ENCODE data around the gene LAMB1.
"Not testable (repeated sequence)": the region's sequence is repeated elsewhere in the genome, so short reads cannot be mapped to it uniquely, and the experiment has no call there.

The LAMB1 gene

GRCh38 chr7:108037741-108038140 is 34.8 kb upstream of the LAMB1 start:
- Histone ChIP-seq H4K20me1 (no peaks in the 10 kb centered on the region), H3K27ac (no peak overlapping the region), H3K4me2 (no peak overlapping the region), H3K4me3 (no peak overlapping the region), H3K36me3 (no peaks in the 10 kb centered on the region), H3K4me1 (no peaks in the 10 kb centered on the region; a peak in 1 of 20 replicates), H3K9me3 (replicated peaks in 1 of 11) (no peaks in the 10 kb centered on the region), H3K9ac (no peak overlapping the region), H3K27me3 (no peaks in the 10 kb centered on the region)
- TF ChIP-seq Cebpa-rat (IDR thresholded peaks at IDR 0.05), result no peak

GRCh38 chr7:108037140-108037539 is 34.2 kb upstream of the LAMB1 start:
- Histone ChIP-seq H4K20me1 (no peaks in the 10 kb centered on the region), H3K9me3 (replicated peaks in 1 of 11) (no peaks in the 10 kb centered on the region), H3K27ac (no peak overlapping the region), H3K9ac (no peak overlapping the region), H3K4me1 (no peaks in the 10 kb centered on the region; a peak in 1 of 20 replicates), H3K4me3 (no peak overlapping the region), H3K36me3 (no peaks in the 10 kb centered on the region), H3K27me3 (no peaks in the 10 kb centered on the region), H3K4me2 (no peak overlapping the region)
- TF ChIP-seq Cebpa-rat (IDR thresholded peaks at IDR 0.05), result no peak

DNA sequence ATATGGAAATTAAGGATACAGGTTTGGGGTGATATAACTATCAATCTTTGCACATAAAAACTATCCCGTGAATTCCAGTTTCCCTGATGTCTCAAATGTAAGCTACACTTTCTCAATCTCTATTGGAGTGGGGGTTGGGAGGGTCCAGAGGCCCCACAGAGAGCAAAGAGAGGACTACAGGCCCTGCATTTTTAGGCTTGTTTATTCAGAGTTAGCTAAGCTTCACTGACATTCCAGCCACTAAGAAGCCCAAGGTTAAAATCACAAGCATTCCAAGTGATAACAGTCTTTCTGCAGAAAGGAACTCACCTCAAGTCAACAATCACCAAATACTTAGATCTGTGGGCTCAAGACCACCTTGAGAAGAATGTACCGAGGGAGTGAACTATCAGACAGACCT is 31.6 kb upstream of the LAMB1 start:
- Histone ChIP-seq H3K4me1 (no peaks in the 10 kb centered on the region; a peak in 1 of 20 replicates), H3K4me3 (no peak overlapping the region), H3K9me3 (replicated peaks in 1 of 11) (no peaks in the 10 kb centered on the region), H3K9ac (no peak overlapping the region), H3K4me2 (no peak overlapping the region), H4K20me1 (no peaks in the 10 kb centered on the region), H3K27ac (no peak overlapping the region), H3K27me3 (no peaks in the 10 kb centered on the region), H3K36me3 (no peaks in the 10 kb centered on the region)
- TF ChIP-seq Cebpa-rat (IDR thresholded peaks at IDR 0.05), result no peak

GRCh38 chr7:108033776-108034497 is 31.0 kb upstream of the LAMB1 start:
- no peak overlapping the region for H3K4me3 ChIP-seq
- no peak overlapping the region for H3K27ac ChIP-seq
- no peak overlapping the region for H3K4me2 ChIP-seq
- no peaks in the 10 kb centered on the region for H3K9me3 ChIP-seq (replicated peaks in 1 of 11)
- H3K36me3 ChIP-seq, result no peaks in the 10 kb centered on the region
- H3K27me3 ChIP-seq, result no peaks in the 10 kb centered on the region
- H4K20me1 ChIP-seq, result no peaks in the 10 kb centered on the region
- no peak for TF ChIP-seq Cebpa-rat (IDR thresholded peaks at IDR 0.05)
- no peaks in the 10 kb centered on the region; a peak in 1 of 20 replicates for H3K4me1 ChIP-seq
- H3K9ac ChIP-seq, result no peak overlapping the region

DNA sequence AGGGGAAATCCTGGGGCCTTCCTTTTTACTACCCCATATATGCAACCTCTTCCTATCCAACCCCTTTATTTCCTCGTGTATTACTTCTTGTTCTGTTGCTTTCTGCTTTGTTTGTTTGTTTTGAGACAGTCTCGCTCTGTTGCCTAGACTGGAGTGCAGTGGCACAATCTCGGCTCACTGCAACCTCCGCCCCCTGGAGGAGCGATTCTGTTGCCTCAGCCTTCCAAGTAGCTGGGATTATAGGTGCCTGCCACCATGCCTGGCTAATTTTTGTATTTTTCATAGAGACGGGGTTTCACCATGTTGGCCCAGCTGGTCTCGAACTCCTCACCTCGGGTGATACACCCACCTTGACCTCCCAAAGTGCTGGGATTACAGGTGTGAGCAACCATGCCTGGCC is 30.3 kb upstream of the LAMB1 start:
- H3K4me2 ChIP-seq; H3K4me3 ChIP-seq; H3K9ac ChIP-seq; H3K27ac ChIP-seq; H3K36me3 ChIP-seq; H3K27me3 ChIP-seq; H3K9me3 ChIP-seq (replicated peaks in 1 of 11); H3K4me1 ChIP-seq; H4K20me1 ChIP-seq: not testable (repeated sequence)

GRCh38 chr7:108030516-108030915 is 27.6 kb upstream of the LAMB1 start:
- no peak overlapping the region for H3K4me2 ChIP-seq
- TF ChIP-seq Cebpa-rat (IDR thresholded peaks at IDR 0.05), result no peak

GRCh38 chr7:108029034-108029433 is 26.1 kb upstream of the LAMB1 start:
- no peak overlapping the region for H3K4me2 ChIP-seq
- no peaks in the 10 kb centered on the region for H4K20me1 ChIP-seq
- no peaks in the 10 kb centered on the region; a peak in 1 of 20 replicates for H3K4me1 ChIP-seq
- no peak overlapping the region for H3K4me3 ChIP-seq
- TF ChIP-seq Cebpa-rat (IDR thresholded peaks at IDR 0.05), result no peak
- no peaks in the 10 kb centered on the region for H3K9me3 ChIP-seq (replicated peaks in 1 of 11)
- no peaks in the 10 kb centered on the region for H3K27me3 ChIP-seq
- no peak overlapping the region for H3K27ac ChIP-seq
- no peak overlapping the region for H3K9ac ChIP-seq
- no peaks in the 10 kb centered on the region for H3K36me3 ChIP-seq

More at GRCh38 chr7:108030516-108030915, 27.6 kb upstream of the LAMB1 start:
- H3K27ac ChIP-seq, result no peak overlapping the region
- H3K4me1 ChIP-seq, result no peaks in the 10 kb centered on the region; a peak in 1 of 20 replicates
- H3K36me3 ChIP-seq, result no peaks in the 10 kb centered on the region
- H3K27me3 ChIP-seq, result no peaks in the 10 kb centered on the region
- H3K9me3 ChIP-seq (replicated peaks in 1 of 11), result no peaks in the 10 kb centered on the region
- no peak overlapping the region for H3K4me3 ChIP-seq
- H4K20me1 ChIP-seq, result no peaks in the 10 kb centered on the region
- H3K9ac ChIP-seq, result no peak overlapping the region

DNA sequence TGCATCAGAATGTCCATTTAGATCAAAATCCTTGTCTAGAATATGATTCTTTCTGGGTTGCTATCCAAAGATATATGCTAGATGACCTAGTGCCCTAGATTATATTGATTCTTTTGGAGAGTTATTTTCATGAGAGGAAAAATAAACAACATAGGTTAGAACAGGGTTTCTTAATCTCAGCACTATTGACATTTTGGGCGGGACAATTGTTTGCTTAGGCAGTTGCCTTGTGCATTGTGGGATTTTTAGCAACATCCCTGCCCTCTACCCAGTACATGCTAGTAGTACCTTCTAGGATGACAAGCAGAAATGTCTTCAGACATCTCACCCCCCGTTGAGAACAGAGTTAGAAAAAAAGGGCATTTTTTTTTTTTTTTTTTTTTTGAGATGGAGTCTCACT is 25.1 kb upstream of the LAMB1 start:
- no peak overlapping the region for H3K4me2 ChIP-seq
- no peaks in the 10 kb centered on the region; a peak in 1 of 20 replicates for H3K4me1 ChIP-seq
- no peak overlapping the region for H3K9ac ChIP-seq
- H3K27me3 ChIP-seq, result no peaks in the 10 kb centered on the region
- no peaks in the 10 kb centered on the region for H3K36me3 ChIP-seq
- H4K20me1 ChIP-seq, result no peaks in the 10 kb centered on the region
- no peak overlapping the region for H3K27ac ChIP-seq
- no peaks in the 10 kb centered on the region for H3K9me3 ChIP-seq (replicated peaks in 1 of 11)
- no peak for TF ChIP-seq Cebpa-rat (IDR thresholded peaks at IDR 0.05)
- H3K4me3 ChIP-seq, result no peak overlapping the region

GRCh38 chr7:108027239-108027638 is 24.3 kb upstream of the LAMB1 start:
- Histone ChIP-seq H3K9ac (no peak overlapping the region), H3K27ac (no peak overlapping the region), H3K36me3 (no peaks in the 10 kb centered on the region), H3K9me3 (replicated peaks in 1 of 11) (no peaks in the 10 kb centered on the region), H3K27me3 (no peaks in the 10 kb centered on the region), H4K20me1 (no peaks in the 10 kb centered on the region), H3K4me1 (no peaks in the 10 kb centered on the region), H3K4me2 (no peak overlapping the region), H3K4me3 (no peak overlapping the region)
- TF ChIP-seq Cebpa-rat (IDR thresholded peaks at IDR 0.05), result no peak

DNA sequence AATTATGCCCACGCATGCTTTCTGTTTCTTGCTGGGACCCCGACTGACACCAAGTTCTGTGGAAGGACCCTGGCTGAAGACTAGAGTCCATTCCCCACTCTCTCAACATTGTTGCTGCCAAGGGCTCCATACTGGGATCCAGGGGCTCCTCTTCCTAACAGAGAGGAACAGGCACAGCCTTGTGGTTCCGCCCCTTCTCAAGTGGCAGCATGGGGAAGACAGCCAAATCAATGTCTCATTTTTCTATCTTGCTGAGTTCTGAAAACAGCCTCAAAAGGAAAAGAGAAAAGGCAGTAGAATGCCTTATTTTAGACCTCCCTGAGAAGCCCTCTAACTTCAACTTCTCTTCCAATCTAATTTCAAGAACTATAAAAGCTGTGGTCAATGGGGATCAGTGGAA is 23.7 kb upstream of the LAMB1 start:
- Histone ChIP-seq H4K20me1 (no peaks in the 10 kb centered on the region), H3K9me3 (replicated peaks in 1 of 11) (no peaks in the 10 kb centered on the region), H3K27ac (no peak overlapping the region), H3K4me2 (no peak overlapping the region), H3K9ac (no peak overlapping the region), H3K4me3 (no peak overlapping the region), H3K36me3 (no peaks in the 10 kb centered on the region), H3K4me1 (no peaks in the 10 kb centered on the region), H3K27me3 (no peaks in the 10 kb centered on the region)
- TF ChIP-seq Cebpa-rat (IDR thresholded peaks at IDR 0.05), result no peak
